22Rv1 (cell line): ENCODE results near the gene ANKAR.

Experiments used
- ZFX ChIP-seq: fragments of 450-650 bp; IDR thresholded peaks from 2 replicates; pipeline ENCODE4 v1.6.1; 2017; ENCODE audit warnings: antibody characterized with exemption, borderline replicate concordance
- TF ChIP-seq, protein P1 (sequence below): fragments of 450-650 bp; IDR thresholded peaks from 2 replicates; pipeline ENCODE4 v1.5.1; 2017; ENCODE audit warnings: mild to moderate bottlenecking

DNA sequence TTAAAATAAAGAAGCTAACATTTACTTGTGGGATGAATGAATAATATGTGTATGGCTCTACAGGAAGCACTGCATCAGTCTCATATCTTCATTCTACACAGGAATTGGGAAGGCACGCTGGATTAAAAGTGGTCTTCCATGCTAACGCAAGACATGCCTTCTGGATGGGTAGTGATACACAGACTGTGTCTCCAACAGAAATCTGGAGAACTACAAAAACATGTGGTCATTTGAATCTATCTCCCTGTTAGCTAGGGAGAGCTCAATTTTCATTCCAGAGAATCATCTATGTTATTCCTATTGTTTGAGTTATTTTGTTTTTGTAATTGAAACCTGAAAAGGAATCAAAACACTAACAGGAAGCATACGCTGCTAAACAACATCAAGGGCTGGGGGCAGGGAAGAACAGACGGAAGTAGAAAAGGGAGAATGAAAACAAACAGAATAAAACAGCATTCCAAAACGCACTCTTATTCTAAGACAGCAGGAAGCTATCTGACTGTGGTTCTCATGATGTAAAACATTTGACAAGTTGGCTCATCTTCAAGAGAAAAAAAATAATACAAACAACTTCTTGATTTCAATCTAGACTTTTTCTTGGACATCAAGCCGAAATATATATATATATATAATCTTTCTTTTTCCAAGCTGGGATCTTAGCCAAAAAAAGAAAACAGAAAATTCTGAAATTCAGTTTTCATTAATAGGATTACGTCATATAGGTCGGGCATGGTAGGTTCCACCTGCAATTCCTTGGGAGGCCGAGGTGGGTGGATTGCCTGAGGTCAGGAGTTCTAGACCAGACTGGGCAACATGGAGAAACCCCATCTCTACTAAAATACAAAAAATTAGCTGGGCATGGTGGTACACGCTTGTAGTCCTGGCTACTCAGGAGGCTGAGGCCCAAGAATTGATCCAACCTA is 44.7 kb upstream of the ANKAR start:
- TF ChIP-seq, protein P1, sequence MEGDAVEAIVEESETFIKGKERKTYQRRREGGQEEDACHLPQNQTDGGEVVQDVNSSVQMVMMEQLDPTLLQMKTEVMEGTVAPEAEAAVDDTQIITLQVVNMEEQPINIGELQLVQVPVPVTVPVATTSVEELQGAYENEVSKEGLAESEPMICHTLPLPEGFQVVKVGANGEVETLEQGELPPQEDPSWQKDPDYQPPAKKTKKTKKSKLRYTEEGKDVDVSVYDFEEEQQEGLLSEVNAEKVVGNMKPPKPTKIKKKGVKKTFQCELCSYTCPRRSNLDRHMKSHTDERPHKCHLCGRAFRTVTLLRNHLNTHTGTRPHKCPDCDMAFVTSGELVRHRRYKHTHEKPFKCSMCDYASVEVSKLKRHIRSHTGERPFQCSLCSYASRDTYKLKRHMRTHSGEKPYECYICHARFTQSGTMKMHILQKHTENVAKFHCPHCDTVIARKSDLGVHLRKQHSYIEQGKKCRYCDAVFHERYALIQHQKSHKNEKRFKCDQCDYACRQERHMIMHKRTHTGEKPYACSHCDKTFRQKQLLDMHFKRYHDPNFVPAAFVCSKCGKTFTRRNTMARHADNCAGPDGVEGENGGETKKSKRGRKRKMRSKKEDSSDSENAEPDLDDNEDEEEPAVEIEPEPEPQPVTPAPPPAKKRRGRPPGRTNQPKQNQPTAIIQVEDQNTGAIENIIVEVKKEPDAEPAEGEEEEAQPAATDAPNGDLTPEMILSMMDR, result no peak
- TF ChIP-seq ZFX, result no peak
